Measurements from ENCODE around the gene ATG7.

ATG7 gene

GRCh38 chr3:11576453-11576852, 304.3 kb downstream of the ATG7 start:
- ChIA-PET POLR2A (no interaction called here), CTCF (no interaction called here)
- Histone ChIP-seq H3K4me1 (ENCODE audit: control insufficient read depth, insufficient read depth, low read length) (peaks cover 2% of the 10 kb centered on the region), H3K27ac (ENCODE audit: extremely low read depth, low read depth, low read length) (no peak overlapping the region), H3K4me3 (ENCODE audit: low read depth, low read length) (no peak overlapping the region), H3K36me3 (ENCODE audit: control insufficient read depth in 2 of 2, insufficient read depth in 1 of 2, low read length in 2 of 2) (peaks cover 0 to 8% of the 10 kb centered on the region in 2 experiments; a peak in 2 of 3 replicates), H3K9me3 (ENCODE audit: control insufficient read depth, insufficient read depth, low read depth, low read length) (no peaks in the 10 kb centered on the region)
- TF ChIP-seq ZBTB17 (tag by site-specific recombination; IDR thresholded peaks at IDR 0.05) (0 out of 2 replicates have a peak, but pooled peaks have one; percentile 35), GFI1B (tag by site-specific recombination; IDR thresholded peaks at IDR 0.05) (no peak)

GRCh38 chr3:11578169-11578568, 306.0 kb downstream of the ATG7 start:
- H3K4me1 ChIP-seq (ENCODE audit: control insufficient read depth, insufficient read depth, low read length), result peaks cover 18% of the 10 kb centered on the region
- no peak for TF ChIP-seq ZSCAN5A (tag by site-specific recombination; IDR thresholded peaks at IDR 0.05)
- no peak for TF ChIP-seq PATZ1 (tag by site-specific recombination; IDR thresholded peaks at IDR 0.05)
- no peak for TF ChIP-seq ZNF558 (tag by site-specific recombination; IDR thresholded peaks at IDR 0.05)
- no peak for TF ChIP-seq ZNF114 (tag by site-specific recombination; IDR thresholded peaks at IDR 0.05)
- no peak for TF ChIP-seq ZBTB26 (tag by site-specific recombination; optimal IDR thresholded peaks at IDR 0.05)
- no peak for TF ChIP-seq BCL6B (tag by site-specific recombination; IDR thresholded peaks at IDR 0.05)
- TF ChIP-seq ZFP37 (tag by site-specific recombination; IDR thresholded peaks at IDR 0.05), result no peak
- no peak for TF ChIP-seq ZBTB10 (tag by site-specific recombination; IDR thresholded peaks at IDR 0.05)
- no peak for TF ChIP-seq ZNF266 (tag by site-specific recombination; IDR thresholded peaks at IDR 0.05; ENCODE audit: low read depth)
- no peak for TF ChIP-seq EGR2 (tag by site-specific recombination; IDR thresholded peaks at IDR 0.05; ENCODE audit: low read depth)
- no peak for TF ChIP-seq ZNF501 (tag by site-specific recombination; IDR thresholded peaks at IDR 0.05)
- TF ChIP-seq ZNF626 (tag by site-specific recombination; IDR thresholded peaks at IDR 0.05), result no peak
- no peak for TF ChIP-seq ZFP3 (tag by site-specific recombination; IDR thresholded peaks at IDR 0.05; ENCODE audit: low read depth)
- no peak for TF ChIP-seq ZNF654 (tag by site-specific recombination; IDR thresholded peaks at IDR 0.05; ENCODE audit: low read depth)
- H3K36me3 ChIP-seq (ENCODE audit: control insufficient read depth in 2 of 2, insufficient read depth in 1 of 2, low read length in 2 of 2), result peaks cover 0 to 8% of the 10 kb centered on the region in 2 experiments; a peak in 1 of 3 replicates
- ChIA-PET CTCF (interaction anchor here (0.5 to 0.6 kb wide), 2 partner anchors 60 to 197 kb away, joined by 3 read pairs; no protein-coding TSS in a partner anchor), POLR2A (no interaction called here)
- no peak overlapping the region for H3K27ac ChIP-seq (ENCODE audit: extremely low read depth, low read depth, low read length)
- H3K9me3 ChIP-seq (ENCODE audit: control insufficient read depth, insufficient read depth, low read depth, low read length), result no peaks in the 10 kb centered on the region
- H3K4me3 ChIP-seq (ENCODE audit: low read depth, low read length), result no peak overlapping the region
